SK-N-SH (cell line): ENCODE results near the gene GPLD1.

Experiments
- FOSL2 ChIP-seq: IDR thresholded peaks from 2 replicates; pipeline ENCODE4 v1.4.0; 2012; ENCODE audit warnings: low read depth, mild to moderate bottlenecking, moderate library complexity, borderline replicate concordance
- GABPA ChIP-seq: IDR thresholded peaks from 2 replicates; pipeline ENCODE4 v1.4.0; 2012; ENCODE audit warnings: low read depth, mild to moderate bottlenecking
- MXI1 ChIP-seq: IDR thresholded peaks from 2 replicates; pipeline ENCODE4 v1.6.1; 2012; ENCODE audit warnings: mild to moderate bottlenecking, low read depth, low read length, improper control_type of control experiment
- RAD21 ChIP-seq: IDR thresholded peaks from 2 replicates; pipeline ENCODE4 v1.6.1; 2012; ENCODE audit warnings: mild to moderate bottlenecking, low read length
- SMC3 ChIP-seq: IDR thresholded peaks from 2 replicates; pipeline ENCODE4 v1.6.1; 2012; ENCODE audit warnings: low read depth, low read length, improper control_type of control experiment
- TAF1 ChIP-seq: IDR thresholded peaks from 2 replicates; pipeline ENCODE4 v1.6.1; 2012; ENCODE audit warnings: low read depth, mild to moderate bottlenecking, low read length, moderate library complexity, borderline replicate concordance
- ZBTB33 ChIP-seq: IDR thresholded peaks from 2 replicates; pipeline ENCODE4 v1.4.0; 2012; ENCODE audit warnings: low read depth, borderline replicate concordance
- TF ChIP-seq, protein P1 (sequence below): fragments of 200-600 bp; sonication (generic); IDR thresholded peaks from 2 replicates; pipeline ENCODE4 v1.6.1; 2017; ENCODE audit warnings: antibody characterized with exemption, mild to moderate bottlenecking, moderate library complexity
- TF ChIP-seq, protein P2 (sequence below): IDR thresholded peaks from 2 replicates; pipeline ENCODE4 v1.4.0; 2012; ENCODE audit warnings: low read depth, borderline replicate concordance

- TF ChIP-seq RAD21: no peak
- TF ChIP-seq, protein P1, sequence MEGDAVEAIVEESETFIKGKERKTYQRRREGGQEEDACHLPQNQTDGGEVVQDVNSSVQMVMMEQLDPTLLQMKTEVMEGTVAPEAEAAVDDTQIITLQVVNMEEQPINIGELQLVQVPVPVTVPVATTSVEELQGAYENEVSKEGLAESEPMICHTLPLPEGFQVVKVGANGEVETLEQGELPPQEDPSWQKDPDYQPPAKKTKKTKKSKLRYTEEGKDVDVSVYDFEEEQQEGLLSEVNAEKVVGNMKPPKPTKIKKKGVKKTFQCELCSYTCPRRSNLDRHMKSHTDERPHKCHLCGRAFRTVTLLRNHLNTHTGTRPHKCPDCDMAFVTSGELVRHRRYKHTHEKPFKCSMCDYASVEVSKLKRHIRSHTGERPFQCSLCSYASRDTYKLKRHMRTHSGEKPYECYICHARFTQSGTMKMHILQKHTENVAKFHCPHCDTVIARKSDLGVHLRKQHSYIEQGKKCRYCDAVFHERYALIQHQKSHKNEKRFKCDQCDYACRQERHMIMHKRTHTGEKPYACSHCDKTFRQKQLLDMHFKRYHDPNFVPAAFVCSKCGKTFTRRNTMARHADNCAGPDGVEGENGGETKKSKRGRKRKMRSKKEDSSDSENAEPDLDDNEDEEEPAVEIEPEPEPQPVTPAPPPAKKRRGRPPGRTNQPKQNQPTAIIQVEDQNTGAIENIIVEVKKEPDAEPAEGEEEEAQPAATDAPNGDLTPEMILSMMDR: no peak
- TF ChIP-seq SMC3: no peak
- no peak for TF ChIP-seq FOSL2
- no peak for TF ChIP-seq MXI1
- no peak for TF ChIP-seq TAF1
- no peak for TF ChIP-seq GABPA
- TF ChIP-seq ZBTB33: no peak
- TF ChIP-seq, protein P2, sequence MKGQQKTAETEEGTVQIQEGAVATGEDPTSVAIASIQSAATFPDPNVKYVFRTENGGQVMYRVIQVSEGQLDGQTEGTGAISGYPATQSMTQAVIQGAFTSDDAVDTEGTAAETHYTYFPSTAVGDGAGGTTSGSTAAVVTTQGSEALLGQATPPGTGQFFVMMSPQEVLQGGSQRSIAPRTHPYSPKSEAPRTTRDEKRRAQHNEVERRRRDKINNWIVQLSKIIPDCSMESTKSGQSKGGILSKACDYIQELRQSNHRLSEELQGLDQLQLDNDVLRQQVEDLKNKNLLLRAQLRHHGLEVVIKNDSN: no peak
Measured at GRCh38 chr6:24455061-24455460, 34.3 kb downstream of the GPLD1 start.
